KMS-11 (cell line): Measurements from ENCODE around the gene UBE2L6.

ENCODE experiments used
- H2AFZ ChIP-seq: fragments of 200-600 bp; sonication (generic); 2 replicates; pipeline ENCODE4 v1.6.1; 2016; ENCODE audit warnings: antibody characterized with exemption, mixed run types, low read depth
- H3K27ac ChIP-seq: fragments of 200-600 bp; sonication (generic); 2 replicates; pipeline ENCODE4 v1.6.1; 2016; ENCODE audit warnings: mild to moderate bottlenecking, mixed run types
- H3K27me3 ChIP-seq: fragments of 200-600 bp; sonication (generic); 2 replicates; pipeline ENCODE4 v1.6.1; 2017; ENCODE audit warnings: mild to moderate bottlenecking, low read depth, mixed run types, moderate library complexity; ENCODE audit not compliant: insufficient read depth
- H3K36me3 ChIP-seq: fragments of 200-600 bp; sonication (generic); 2 replicates; pipeline ENCODE4 v1.6.1; 2017; ENCODE audit warnings: mild to moderate bottlenecking, mixed run types; ENCODE audit not compliant: insufficient read depth
- H3K4me1 ChIP-seq: fragments of 200-600 bp; sonication (generic); 2 replicates; pipeline ENCODE4 v1.6.1; 2016; ENCODE audit warnings: mild to moderate bottlenecking, low read depth, mixed run types; ENCODE audit not compliant: poor library complexity, severe bottlenecking
- H3K4me2 ChIP-seq: fragments of 200-600 bp; sonication (generic); 2 replicates; pipeline ENCODE4 v1.7.0; 2016; ENCODE audit warnings: mild to moderate bottlenecking, mixed run types
- H3K4me3 ChIP-seq: fragments of 200-600 bp; sonication (generic); IDR thresholded peaks from 2 replicates; pipeline ENCODE4 v1.6.1; 2017; ENCODE audit warnings: low read depth, low read length, mixed read lengths; ENCODE audit not compliant: insufficient read depth
- H3K79me2 ChIP-seq: fragments of 200-600 bp; sonication (generic); 2 replicates; pipeline ENCODE4 v1.6.1; 2016; ENCODE audit warnings: low read depth, mixed run types; ENCODE audit not compliant: insufficient read depth
- H3K9ac ChIP-seq: fragments of 200-600 bp; sonication (generic); 2 replicates; pipeline ENCODE4 v1.6.1; 2016; ENCODE audit warnings: mild to moderate bottlenecking, mixed run types
- H4K20me1 ChIP-seq: fragments of 200-600 bp; sonication (generic); 2 replicates; pipeline ENCODE4 v1.6.1; 2016; ENCODE audit warnings: mild to moderate bottlenecking, mixed run types; ENCODE audit not compliant: insufficient read depth
- CTCF ChIP-seq: fragments of 200-600 bp; sonication (generic); conservative IDR thresholded peaks from 2 replicates; pipeline ENCODE4 v1.6.1; 2017; ENCODE audit warnings: low read depth, mild to moderate bottlenecking, antibody characterized with exemption, low read length, moderate library complexity, mixed read lengths

The UBE2L6 gene

GRCh38 chr11:57506522-57506921 is 61.0 kb downstream of the UBE2L6 start:
- no peak for TF ChIP-seq CTCF
- Histone ChIP-seq H2AFZ (no peak overlapping the region), H3K4me2 (no peak overlapping the region), H3K79me2 (no peaks in the 10 kb centered on the region), H3K27me3 (no peaks in the 10 kb centered on the region), H3K27ac (no peak overlapping the region), H3K4me3 (no peak overlapping the region), H4K20me1 (no peaks in the 10 kb centered on the region), H3K4me1 (no peaks in the 10 kb centered on the region), H3K36me3 (no peaks in the 10 kb centered on the region), H3K9ac (no peak overlapping the region)

- Histone ChIP-seq H3K4me2 (no peak overlapping the region), H3K79me2 (no peaks in the 10 kb centered on the region), H3K36me3 (no peaks in the 10 kb centered on the region), H4K20me1 (no peaks in the 10 kb centered on the region), H3K4me3 (no peak overlapping the region), H3K9ac (no peak overlapping the region), H3K4me1 (no peaks in the 10 kb centered on the region), H3K27ac (no peak overlapping the region), H2AFZ (no peak overlapping the region), H3K27me3 (no peaks in the 10 kb centered on the region)
- no peak for TF ChIP-seq CTCF
Observed at GRCh38 chr11:57504511-57504910, 63.0 kb downstream of the UBE2L6 start.

DNA sequence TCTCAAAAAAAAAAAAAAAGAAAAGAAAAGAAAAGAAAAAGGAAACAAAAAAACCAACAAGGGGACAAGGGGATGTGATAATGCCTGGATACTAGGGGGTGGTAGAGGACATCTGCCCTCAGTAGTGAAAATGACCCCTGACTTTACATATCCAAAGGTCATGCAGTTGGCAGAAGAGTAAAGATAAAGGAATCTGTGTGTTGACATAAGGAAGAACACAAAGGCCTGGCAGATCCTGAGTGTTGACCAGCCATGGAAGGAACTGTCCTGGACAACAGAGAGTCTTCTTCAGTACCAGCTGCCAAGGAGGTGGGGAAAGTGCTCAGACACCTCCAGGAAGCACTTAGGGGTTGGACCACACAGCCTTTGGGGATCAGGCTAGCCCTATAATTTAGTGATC is 64.6 kb downstream of the UBE2L6 start:
- H3K36me3 ChIP-seq: no peaks in the 10 kb centered on the region
- no peak overlapping the region for H3K9ac ChIP-seq
- no peak overlapping the region for H2AFZ ChIP-seq
- TF ChIP-seq CTCF: no peak
- H3K4me1 ChIP-seq: no peaks in the 10 kb centered on the region
- H4K20me1 ChIP-seq: no peaks in the 10 kb centered on the region
- H3K4me2 ChIP-seq: no peak overlapping the region
- no peak overlapping the region for H3K4me3 ChIP-seq
- no peaks in the 10 kb centered on the region for H3K79me2 ChIP-seq
- no peaks in the 10 kb centered on the region for H3K27me3 ChIP-seq
- H3K27ac ChIP-seq: no peak overlapping the region

- Histone ChIP-seq H3K79me2 (no peaks in the 10 kb centered on the region), H3K27ac (no peak overlapping the region), H3K4me1 (no peaks in the 10 kb centered on the region), H3K9ac (no peak overlapping the region), H3K4me3 (no peak overlapping the region), H3K27me3 (no peaks in the 10 kb centered on the region), H2AFZ (no peak overlapping the region), H4K20me1 (no peaks in the 10 kb centered on the region), H3K4me2 (no peak overlapping the region), H3K36me3 (no peaks in the 10 kb centered on the region)
- TF ChIP-seq CTCF: no peak
Observed at GRCh38 chr11:57502376-57502775, 65.1 kb downstream of the UBE2L6 start.

GRCh38 chr11:57501953-57502352 is 65.5 kb downstream of the UBE2L6 start:
- Histone ChIP-seq H3K36me3 (no peaks in the 10 kb centered on the region), H4K20me1 (no peaks in the 10 kb centered on the region), H3K27me3 (no peaks in the 10 kb centered on the region), H3K4me1 (no peaks in the 10 kb centered on the region), H3K4me3 (no peak overlapping the region), H3K79me2 (no peaks in the 10 kb centered on the region), H2AFZ (no peak overlapping the region), H3K9ac (no peak overlapping the region), H3K27ac (no peak overlapping the region), H3K4me2 (no peak overlapping the region)
- no peak for TF ChIP-seq CTCF
